GM12891 (cell line): ENCODE measurements around the gene RIN3.

Experiments used
- PAX5 ChIP-seq: IDR thresholded peaks from 2 replicates; pipeline ENCODE4 v1.6.1; 2011; ENCODE audit warnings: low read length, moderate library complexity, mild to moderate bottlenecking; ENCODE audit not compliant: insufficient read depth, severe bottlenecking
- POLR2A ChIP-seq: IDR thresholded peaks from 2 replicates; pipeline ENCODE4 v1.6.1; 2011; ENCODE audit warnings: low read depth, low read length, control low read depth
- POLR2AphosphoS5 ChIP-seq: IDR thresholded peaks from 2 replicates; pipeline ENCODE4 v1.6.1; 2011; ENCODE audit warnings: low read depth, low read length, control low read depth
- TAF1 ChIP-seq: IDR thresholded peaks from 2 replicates; pipeline ENCODE4 v1.6.1; 2011; ENCODE audit warnings: low read depth, low read length, control low read depth

GRCh38 chr14:92633274-92633616 lies 119.7 kb downstream of the RIN3 start:
- TF ChIP-seq TAF1, result no peak
- TF ChIP-seq POLR2A, result no peak
- TF ChIP-seq POLR2AphosphoS5, result no peak
- no peak for TF ChIP-seq PAX5
